Activated CD4-positive, alpha-beta T cell treated with anti-CD3 and anti-CD28 coated beads for 4 hours (primary cell): ENCODE measurements around the gene DGKG.

Source experiments
- DNase-seq, 2 donors: peaks; one replicate each; pipeline ENCODE4 v3.0.0-alpha.2; 2020

DGKG gene

DNA sequence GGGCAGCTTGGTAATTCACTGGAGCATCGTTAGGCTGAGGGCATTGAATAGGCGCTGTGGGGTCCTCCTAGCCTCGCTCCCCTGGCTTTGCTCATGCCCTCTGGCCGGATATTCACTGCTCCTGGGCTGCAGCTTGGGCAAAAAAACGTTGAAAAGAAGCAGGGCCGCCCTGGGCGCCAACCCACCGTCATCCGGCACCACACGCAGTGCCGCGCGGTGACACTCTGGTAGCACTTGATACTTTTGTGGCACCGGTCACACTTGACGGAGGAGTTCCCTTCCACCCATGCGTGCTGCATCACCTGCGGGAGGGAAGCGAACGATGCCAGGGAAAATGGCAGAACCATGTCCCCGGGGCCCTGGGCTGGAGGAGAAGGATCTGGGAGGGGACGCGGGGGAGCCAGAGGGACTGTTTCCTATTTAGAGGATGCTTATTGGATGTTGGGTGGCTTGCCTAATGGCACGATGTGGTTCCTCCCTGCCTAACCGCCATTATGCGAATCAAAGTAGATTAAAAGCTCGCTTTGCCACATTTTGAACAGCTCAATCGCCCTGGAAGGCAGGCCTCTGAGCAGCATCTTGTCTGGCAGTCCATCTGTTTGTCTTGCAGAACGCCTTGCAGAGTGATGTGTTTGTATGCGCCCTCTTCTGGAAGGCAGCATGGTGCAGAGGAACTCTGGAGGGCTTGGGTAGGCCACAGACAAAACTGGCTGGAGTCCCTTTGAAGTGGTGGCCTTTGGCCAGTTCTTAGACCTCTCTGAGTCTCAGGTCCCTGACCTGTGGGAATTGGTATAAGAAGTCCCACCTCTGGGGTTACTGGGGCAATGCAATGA, 93.2 kb downstream of the DGKG start:
- no peak for DNase-seq

DNA sequence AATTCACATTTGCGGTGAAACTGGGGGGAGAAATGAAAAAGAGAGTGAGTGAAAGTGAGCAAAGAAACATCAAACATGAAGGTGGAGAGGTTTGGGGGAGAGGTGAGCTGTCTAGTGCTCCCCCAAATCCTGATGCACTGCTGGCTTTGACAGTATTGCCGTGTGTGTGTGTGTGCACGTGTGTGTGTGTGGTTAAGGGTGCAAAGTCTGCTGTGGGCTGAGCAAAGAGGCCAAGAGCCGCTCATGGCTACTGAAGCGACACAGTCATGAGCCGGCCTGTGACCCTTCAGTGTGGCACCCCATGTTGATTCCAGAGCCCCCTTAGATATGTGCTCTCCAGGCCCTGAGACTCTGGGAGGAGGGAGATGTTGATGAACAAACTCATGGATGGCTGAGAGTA, 94.3 kb downstream of the DGKG start:
- no peak for DNase-seq

DNA sequence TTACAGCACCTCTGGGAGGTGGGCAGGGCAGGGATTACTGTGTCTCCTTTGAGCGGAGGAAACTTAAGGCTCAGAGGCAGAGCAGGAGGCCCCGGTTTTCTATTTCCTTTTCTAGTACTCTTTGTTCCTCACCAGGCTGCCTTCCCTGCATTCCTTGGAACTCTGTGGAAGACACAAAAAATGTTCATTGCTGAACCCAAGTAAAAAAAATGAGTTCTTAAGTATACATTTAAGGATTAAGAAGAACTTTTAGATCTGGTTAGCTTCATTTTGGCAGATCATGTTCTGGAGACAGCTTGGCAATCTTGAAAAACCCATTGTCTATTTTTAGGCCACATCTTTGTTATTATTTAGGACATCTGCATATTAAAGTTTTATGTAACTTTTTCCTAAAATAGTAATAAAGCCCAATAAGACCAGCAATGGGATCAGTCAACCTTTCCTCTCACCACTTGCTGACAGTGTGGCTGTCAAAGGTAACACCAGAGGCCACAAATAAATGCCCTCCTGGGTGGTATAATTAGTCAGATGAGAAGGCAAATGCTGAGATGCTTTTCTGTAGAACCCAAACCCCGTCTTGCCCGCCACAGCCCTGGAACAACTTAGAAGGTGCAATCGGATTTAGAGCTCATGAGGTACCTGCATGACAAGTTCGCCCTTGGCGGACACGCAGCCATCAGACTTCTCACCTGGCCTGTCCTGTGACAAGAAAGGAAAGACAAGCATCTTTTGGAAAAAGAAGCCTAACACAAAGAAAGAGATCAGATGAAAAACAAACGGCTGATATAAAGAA, 97.2 kb downstream of the DGKG start:
- no peak for DNase-seq

DNA sequence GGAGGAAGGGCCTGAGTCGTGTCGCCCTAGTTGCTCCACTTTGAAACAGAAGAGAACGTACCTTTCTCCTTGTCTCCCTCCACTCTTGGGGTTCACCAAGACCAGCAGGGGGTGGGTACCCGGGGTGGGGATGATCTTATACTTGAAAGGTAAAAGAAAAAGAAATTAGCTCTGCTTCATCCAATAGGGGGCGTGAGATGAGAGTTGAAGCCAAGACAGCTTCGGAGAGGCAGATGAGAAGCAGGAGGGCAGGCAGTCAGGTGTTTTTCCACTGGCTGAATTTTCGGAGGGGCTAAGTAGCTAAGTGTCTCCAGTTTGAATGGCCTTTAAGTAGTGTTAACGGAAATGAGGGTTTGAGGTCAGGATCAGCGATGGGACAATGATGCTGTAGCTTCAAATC, 100.4 kb downstream of the DGKG start:
- DNase-seq, result no peak

DNA sequence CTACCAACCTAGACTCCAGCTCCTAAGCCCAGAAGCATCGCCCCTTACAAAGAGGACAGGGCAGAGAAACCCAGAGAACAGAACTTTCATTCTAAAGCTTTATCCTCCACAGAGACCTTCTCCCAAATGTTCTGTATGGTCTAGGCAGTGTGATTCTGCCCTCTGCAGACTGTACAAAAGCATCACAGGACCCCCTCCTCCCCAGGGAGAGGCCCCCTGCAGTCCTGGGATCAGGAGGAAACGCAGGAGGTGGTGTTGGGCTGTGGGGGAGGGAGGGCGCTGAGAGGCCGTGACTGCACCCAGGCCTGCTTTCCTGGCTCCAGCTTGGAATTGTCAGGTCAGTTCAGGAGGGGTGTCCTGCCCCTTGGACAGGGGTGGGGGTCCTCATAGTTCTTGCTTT, 101.3 kb downstream of the DGKG start:
- DNase-seq, result no peak

DNA sequence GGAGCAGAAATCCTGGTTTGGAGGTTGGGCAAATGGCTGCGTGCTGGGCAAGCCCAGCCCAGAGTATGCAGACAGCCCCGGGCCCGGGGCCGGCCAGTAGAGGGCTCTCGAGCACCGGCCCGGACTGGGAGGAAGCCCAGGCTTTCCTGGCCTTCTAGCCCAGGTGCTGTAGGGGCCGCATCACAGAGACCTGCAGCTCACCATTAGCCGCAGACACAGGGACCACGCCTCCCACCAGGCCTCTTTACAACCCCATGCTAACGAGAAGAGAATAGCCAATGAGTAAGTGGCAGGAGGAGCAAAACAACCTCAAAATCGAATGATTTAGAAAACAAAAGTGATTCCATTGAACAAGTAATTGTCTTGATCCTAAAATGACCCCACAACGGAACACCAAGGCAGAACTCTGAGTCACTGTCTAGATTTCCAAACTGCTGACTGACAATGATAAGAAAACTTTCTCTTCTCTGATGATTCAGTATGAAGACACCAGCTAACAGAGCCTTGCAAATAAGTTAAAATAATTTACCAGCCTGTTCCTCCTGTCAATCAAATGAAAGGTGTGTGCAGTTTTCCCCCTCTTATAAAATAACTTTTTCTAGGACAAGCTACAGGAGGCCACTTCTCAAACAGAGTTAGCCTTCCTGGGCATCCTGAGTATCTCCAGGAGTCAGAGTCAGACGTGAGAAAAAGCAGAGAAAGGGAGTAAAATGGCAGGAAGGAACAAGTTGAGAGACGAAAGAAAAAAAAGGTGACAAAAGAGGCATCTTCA, 102.2 kb downstream of the DGKG start:
- peak; percentile 57 to 61 for DNase-seq

DNA sequence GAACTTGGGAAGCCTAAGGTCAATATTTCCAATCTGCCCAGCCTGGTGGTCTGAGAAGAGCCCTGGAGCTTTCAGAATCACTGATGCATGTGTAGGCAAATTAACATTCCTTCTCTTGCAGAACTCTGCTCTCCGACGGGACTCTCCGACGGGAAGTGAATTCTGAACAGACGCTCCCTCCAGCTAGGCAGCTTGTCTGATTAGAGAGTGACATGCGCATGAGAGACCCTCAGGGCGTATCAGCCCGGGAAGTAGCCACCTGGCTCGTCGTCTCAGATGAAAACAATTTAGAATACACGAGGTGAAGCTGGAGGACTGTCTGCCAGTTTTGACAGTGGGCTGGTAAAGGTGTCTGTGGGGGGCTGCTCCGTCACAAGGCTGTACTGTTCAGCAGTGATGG, 103.1 kb downstream of the DGKG start:
- DNase-seq, result no peak

DNA sequence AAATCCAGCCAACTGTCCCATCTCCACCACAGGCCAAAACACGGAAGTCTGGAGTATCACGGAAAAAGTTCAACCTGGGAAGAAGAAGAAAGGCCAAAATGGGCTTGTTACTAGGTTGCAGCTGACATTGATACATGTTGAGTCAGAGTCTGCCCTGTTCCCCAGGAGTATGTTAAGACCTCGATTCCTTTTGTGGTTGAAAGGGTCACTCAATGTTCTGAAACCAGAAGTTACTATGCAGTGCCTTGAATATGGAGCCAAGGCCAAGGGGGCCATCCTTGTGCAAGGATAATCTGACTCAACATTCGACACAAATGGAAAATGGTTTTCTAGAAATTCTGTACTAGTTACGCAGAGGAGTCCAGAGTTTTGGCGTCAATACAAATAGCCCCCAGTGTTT, 104.2 kb downstream of the DGKG start:
- no peak for DNase-seq

DNA sequence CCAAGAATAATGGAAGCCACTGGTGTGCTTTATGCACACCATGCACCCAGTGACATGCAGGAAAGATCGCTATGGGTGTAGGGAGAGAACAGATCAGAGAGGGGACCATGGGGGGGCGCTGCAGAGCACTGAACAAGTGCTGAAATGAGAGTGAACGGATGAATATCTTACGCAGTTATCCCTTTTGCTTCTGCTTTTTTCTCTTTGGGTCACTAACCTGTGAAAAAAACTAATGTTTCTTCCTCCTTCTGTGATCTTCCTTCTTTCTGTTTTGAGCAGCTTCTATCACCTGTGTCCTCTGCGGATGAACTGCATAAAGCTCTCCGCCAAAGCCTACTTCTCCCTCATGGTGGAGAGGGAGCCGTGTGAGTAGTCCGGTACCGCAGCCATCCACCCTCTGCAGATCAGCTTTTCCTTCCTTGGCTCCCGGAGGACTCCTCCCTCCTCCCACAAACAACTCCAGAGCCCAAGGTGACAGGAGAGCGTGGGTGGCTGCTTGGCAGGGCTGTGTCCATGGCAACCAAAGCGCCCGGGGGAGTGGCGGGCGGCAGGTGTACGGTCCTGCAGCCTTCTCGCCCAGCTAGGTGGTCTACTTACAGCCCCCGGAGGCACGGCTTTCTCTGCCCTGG, 106.2 kb downstream of the DGKG start:
- DNase-seq, result no peak

DNA sequence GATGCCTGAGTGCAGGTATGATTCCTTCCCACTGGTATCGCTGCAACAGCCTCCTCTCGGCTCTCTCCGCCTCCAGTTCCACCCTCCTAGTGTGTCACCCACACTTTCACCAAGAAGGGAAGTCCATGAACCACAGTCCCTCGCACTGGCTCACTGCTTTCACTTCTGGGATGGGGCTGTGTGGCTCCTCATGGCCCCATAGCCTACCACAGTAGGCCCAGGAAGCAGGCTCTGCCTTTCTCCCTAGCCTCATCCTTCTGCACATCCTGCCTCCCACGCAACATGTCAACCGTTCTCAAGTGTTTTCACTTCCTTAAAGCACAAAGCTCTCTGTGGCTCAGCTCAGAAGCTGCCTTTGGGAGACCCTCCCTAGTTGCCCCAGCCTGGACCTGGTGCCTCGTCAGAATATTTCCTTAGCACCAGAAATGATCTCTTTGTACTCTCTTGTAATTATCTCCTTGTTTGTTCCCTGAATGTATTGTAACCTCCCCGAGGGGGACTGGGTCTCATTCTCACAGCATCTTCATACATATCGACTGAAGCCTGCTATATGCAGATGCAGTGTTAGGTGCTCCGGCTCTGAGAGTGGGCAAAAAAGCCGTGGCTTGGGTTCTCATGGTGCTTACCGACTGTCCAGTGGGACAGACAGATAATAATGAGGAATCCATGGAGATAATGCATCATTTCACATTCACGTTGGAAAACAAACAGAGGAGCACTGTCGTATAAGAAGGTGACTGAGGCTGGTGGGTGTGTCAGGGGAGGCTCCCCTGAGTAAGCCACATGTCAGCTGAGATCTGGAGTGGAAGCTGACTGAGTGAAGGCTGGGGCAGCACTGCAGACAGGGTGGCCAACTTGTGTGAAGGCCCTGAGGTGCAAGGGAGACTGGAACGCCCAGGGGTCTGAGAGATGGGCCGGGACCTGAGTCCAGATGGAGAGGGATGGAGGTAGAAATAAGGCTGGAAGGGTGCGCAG, 107.1 kb downstream of the DGKG start:
- DNase-seq, result no peak

DNA sequence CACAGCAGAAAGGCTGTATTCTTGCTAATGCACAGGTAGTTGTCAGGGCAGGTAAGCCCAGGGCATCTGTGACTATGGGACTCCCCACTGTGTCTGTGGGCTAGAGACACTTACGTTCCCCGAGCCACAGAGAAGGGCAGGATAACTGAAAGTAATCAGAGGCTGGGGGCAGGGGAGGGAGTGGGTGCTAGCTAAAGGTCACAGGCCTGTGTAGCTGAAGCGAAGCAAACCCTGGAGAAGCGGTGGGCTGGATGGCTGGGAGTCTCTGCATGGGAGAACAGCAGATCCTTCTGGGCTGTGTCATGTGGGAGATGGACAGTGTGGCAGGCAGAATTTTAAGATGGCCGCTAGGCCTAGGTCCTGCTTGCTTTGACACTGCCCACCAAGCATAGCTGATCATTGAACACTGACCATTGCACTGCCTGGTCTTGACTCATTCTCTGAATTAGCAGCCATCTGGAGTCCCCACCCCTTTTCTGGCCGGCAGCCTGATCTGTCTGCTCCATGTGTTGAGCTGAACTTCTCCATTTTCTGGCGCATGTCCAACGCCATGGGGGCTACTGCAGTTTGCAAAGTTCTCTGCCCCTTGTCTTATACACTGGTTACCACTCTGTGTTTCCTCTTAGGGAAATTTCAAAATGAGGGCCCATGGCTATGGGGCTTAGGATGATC, 110.0 kb downstream of the DGKG start:
- no peak for DNase-seq

DNA sequence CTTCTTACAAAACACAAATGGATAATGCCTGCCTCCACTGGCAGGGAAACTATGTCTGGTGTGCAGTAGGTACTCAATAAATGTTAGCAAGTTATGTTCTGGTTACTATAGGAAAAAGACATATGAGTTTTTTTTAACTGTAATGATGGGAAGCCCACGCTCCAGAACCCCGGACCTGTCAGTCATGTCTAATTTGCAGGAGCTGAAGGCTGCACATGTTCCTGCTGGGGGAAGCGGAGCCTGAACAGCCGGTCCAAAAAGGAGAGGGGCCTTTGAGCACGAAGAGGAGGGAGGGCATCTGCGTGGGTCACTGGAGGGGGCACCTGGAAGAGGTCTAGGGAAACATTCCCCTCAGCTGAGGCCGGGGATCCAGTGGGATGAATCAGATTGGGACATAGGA, 113.2 kb downstream of the DGKG start:
- DNase-seq, result no peak

DNA sequence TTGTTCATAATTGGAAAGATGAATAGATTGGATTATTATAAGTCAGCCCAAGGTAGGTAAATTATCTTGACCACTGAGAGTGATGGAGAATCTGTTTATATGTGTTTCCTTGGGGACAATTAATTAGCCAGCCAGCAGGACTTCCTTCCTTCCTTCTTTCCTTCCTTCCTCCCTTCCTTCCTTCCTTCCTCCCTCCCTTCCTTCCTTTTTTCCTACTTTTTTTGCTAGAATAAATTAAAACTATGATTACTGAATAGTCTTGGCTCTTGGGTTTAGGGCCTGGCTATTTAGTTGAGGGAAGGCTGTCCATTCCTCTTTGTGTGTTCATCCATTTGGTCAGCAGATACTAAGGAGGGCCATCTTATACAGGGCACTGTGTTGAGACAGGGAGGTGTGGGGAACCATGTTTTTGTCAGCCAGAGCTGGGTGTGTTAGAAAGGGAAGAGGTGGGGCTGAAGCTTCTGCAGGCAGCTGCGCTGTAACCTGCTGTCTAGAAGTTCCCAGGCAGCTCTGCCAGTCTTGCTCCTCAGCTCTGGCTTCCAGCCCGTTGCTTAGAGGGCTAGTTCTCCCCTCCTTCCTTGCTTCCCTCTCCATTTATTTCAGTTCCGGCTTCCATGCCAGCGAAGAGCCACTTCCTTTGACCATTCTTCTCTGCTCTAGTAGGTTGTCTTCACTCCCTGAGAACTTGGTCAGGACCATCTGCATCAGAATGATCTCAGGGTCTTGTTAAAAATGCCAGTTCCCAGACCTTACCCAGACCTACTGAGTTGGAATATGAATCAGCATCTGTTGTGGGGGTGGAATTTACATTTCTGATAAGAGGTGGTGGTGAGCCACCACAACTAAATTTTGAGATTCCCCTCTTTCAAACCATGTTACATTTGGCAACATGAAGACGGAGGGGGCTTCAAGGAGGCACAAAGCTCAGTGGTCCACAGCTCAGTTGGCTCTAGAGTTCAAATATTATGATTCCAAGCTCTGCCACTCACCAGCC, 113.9 kb downstream of the DGKG start:
- no peak for DNase-seq

DNA sequence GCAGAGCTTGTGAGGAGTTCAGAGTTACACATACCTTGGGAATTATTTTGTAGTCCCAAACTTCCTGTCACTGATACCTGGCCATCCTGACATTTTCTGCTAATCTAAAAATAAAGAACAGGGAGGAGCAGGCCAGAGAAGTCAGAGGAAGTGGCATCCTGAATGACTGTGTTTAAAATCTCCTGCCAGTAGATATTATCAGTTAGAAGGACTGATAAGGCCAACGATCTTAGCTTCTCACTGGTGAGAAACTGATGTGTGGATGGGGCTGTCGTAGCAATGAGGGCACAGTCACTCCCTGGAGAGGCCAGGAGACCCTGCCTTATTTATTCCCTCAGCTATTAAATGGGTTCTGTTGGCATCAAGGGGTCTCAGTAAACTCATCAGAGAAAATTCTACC, 115.1 kb downstream of the DGKG start:
- DNase-seq, result no peak

DNA sequence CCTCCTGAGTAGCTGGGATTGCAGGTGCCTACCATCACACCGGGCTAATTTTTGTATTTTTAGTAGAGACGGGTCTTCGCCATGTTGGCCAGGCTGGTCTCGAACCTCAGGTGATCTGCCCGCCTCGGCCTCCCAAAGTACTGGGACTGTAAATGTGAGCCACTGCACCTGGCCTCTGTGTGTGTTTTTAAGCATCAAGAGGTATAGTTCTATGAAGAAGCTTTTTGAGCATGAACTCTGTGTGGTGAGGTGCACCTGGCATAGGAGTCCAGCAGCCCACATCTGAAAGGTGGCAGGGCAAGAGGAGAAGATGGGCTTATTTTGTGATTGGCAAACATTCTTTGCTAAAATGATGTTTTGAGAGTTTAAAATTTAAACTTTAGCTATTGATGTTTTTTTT, 118.0 kb downstream of the DGKG start:
- DNase-seq, result no peak

DNA sequence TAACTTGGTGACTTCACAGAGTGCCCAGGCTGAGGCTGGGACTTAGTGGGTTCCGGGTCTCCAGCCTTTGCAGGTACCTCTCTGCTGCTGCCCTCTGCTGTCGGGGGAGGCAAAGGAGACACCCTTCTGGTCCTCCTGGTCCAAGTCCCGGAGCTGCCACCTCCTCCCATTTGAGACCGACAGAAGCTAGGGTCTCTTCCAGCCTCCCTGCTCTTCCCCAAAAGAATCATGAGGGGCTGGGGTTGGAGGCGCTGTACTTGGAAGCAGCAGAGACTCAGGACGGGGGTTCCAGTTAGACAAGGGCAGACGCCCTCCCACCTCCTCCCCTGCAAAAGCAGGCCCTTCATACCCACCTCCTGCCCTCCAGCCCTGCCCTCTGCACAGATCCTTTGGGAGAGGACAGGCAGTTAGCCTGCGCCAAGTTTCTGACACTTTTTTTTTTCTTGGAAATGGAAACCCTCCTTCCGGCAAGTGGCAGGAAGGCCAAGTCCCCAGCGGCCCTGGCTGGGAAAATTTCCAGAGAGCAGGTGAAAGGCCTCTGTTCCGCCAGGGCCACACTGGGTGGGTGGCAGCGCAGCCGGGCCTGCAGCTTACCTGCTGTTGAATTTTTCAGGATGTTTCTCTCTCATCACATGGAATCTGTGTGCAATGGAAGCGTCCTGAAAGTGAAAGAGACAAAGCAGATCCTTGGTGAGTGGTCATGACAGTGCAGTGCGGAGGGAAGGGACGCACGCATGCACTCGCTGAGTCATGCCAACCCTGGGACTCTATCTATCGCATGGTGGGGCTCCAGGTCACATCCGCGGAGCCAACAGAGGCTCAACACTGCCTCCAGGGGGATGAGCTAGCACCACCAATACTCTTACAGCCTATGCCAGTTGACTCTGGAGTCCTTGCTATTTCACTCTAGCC, 119.9 kb downstream of the DGKG start:
- DNase-seq, result peak; percentile 11 to 22

DNA sequence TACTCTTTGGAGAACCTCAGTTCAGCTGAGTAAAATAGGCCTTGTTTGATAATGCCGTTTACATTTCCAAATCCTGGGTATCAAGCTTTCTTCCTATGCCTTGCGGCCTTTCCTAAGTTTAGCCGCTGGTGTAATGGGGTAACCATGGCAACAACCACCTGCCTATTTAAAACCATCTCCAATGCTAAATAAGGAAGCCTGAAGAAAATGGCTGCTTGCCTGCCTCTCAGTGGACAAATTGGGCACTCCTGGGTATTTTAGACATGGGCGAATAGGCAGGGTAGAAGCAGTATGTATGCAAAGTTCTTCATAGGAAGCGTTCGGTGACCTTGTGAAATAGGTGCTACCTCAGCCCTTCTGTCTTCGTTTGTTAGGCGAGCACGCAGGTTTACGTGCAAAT, 122.7 kb downstream of the DGKG start:
- no peak for DNase-seq

DNA sequence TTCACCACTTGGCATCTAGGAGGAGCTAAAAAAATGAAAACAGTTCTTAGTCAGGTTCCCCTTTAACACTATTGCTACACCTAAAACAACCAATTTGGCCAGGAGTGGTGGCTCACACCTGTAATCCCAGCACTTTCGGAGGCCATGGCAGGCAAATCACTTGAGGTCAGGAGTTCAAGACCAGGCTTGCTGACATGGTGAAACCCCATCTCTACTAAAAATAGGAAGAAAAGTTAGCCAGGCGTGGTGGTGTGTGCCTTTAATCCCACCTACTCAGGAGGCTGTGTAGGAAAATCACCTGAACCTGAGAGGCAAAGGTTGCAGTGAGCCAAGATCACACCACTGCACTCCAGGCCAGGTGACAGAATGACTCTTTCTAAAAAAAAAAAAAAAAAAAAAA, 124.1 kb downstream of the DGKG start:
- no peak for DNase-seq
